ENCODE results near the gene KIF16B. TPM values are rescaled to one million over a fixed set of nuclear protein-coding genes. Genes with fewer than 3 reads are reported as not detected.

Gene KIF16B
- total and polyA plus RNA-seq, 10 of the 15 experiments (the other 5 are each of a cell fraction or from before 2014, with no cell fraction given), result 0.21 to 5.2 (median 3.0) TPM

- TF ChIP-seq ZBTB11 (CRISPR knock-in tag; IDR thresholded peaks at IDR 0.05), result no peak
- TF ChIP-seq SUPT20H (IDR thresholded peaks at IDR 0.05; ENCODE audit: borderline replicate concordance, control insufficient read depth, low read depth, low read length), result no peak
- 0 out of 2 replicates have a peak, but pooled peaks have one; percentile 29 for TF ChIP-seq BMI1 (IDR thresholded peaks at IDR 0.05; ENCODE audit: borderline replicate concordance)
- TF ChIP-seq PAX5 (IDR thresholded peaks at IDR 0.05; ENCODE audit: borderline replicate concordance, low read depth, low read length), result 0 out of 2 replicates have a peak, but pooled peaks have one; percentile 39
- peak; percentile 21; the same call in 1 of the 2 replicates for TF ChIP-seq NR2F1 (conservative IDR thresholded peaks at IDR 0.05)
- peak; percentile 87 for TF ChIP-seq DPF2 (IDR thresholded peaks at IDR 0.05)
- 0 out of 2 replicates have a peak, but pooled peaks have one; percentile 17 for TF ChIP-seq NFIC (IDR thresholded peaks at IDR 0.05; ENCODE audit: low read depth, low read length)
These were observed 255.5 kb downstream of the KIF16B start (continued) for GRCh38 chr20:16317445-16318362.

- Histone ChIP-seq H3K4me2 (ENCODE audit: control insufficient read depth, insufficient read depth) (no peak overlapping the region), H3K79me2 (ENCODE audit: control insufficient read depth, insufficient read depth, low read length) (no peaks in the 10 kb centered on the region), H2AFZ (ENCODE audit: control insufficient read depth, low read depth, low read length) (no peak overlapping the region), H3K27ac (ENCODE audit: control insufficient read depth, insufficient read depth) (no peak overlapping the region), H4K20me1 (ENCODE audit: control insufficient read depth, insufficient read depth) (no peaks in the 10 kb centered on the region), H3K9me3 (replicated peaks; ENCODE audit: control insufficient read depth, insufficient read depth, low read length) (no peaks in the 10 kb centered on the region; the same call in 2 of the 3 replicates), H3K27me3 (replicated peaks in 1 of 2; ENCODE audit: control insufficient read depth in 2 of 2, insufficient read depth in 2 of 2, low read length in 1 of 2) (no peaks in the 10 kb centered on the region), H3K36me3 (ENCODE audit: control insufficient read depth in 2 of 2, insufficient read depth in 2 of 2, low read length in 1 of 2) (no peaks in the 10 kb centered on the region), H3K4me1 (ENCODE audit: control insufficient read depth, insufficient read depth, low read length) (peaks cover 21% of the 10 kb centered on the region), H3K9ac (ENCODE audit: control insufficient read depth, insufficient read depth, low read length) (no peak overlapping the region), H3K4me3 (no peak overlapping the region)
- ChIA-PET CTCF (interaction anchor here (2.3 kb wide), 1 partner anchor 159 kb away, joined by 5 read pairs; no protein-coding TSS in a partner anchor), RAD21 (ENCODE audit: unreplicated experiment) (interaction anchor here (1.2 kb wide), 1 partner anchor 330 kb away, joined by 4 read pairs; no protein-coding TSS in a partner anchor), POLR2A (no interaction called here), SMC1A (ENCODE audit: uncharacterized antibody, unreplicated experiment) (interaction anchor here (1.5 kb wide), 3 partner anchors 12 to 203 kb away, joined by 3 to 4 read pairs (median 4); no protein-coding TSS in a partner anchor)
- FAIRE-seq (no peak), DNase-seq (ENCODE audit: low read depth, low spot score) (no peak), ATAC-seq (no peak)
- BruUV-seq (replicated peaks), result no TSS peak
- in situ Hi-C loops (cut with MboI) (no loop called here), intact Hi-C loops (cut with micrococcal nuclease; ENCODE audit: unreplicated experiment) (loop anchor here (5.0 to 10.0 kb wide), 3 partner anchors 118 to 329 kb away; partner anchors contain the start of gene KIF16B)
- 70% methylated on average over 3 of the region's 3 CpGs for WGBS (ENCODE audit: insufficient coverage, insufficient replicate concordance, low lambda C conversion rate, missing lambda C conversion rate)
- TF ChIP-seq JUNB (IDR thresholded peaks at IDR 0.05) (no peak), RAD21 (IDR thresholded peaks at IDR 0.05; ENCODE audit: insufficient read depth, low read depth, low read length) (no peak), TBL1XR1 (IDR thresholded peaks at IDR 0.05; ENCODE audit: low read depth, low read length) (no peak), NKRF (conservative IDR thresholded peaks at IDR 0.05) (no peak), NFYA (IDR thresholded peaks at IDR 0.05; ENCODE audit: borderline replicate concordance, low read depth, low read length) (no peak), SP1 (IDR thresholded peaks at IDR 0.05; ENCODE audit: low read depth, low read length) (no peak), TCF3 (IDR thresholded peaks at IDR 0.05; ENCODE audit: borderline replicate concordance, insufficient read depth, low read depth, low read length) (no peak), FOXK2 (IDR thresholded peaks at IDR 0.05) (no peak), POLR2AphosphoS5 (IDR thresholded peaks at IDR 0.05; ENCODE audit: low read length) (no peak)
These were observed 256.7 kb downstream of the KIF16B start for GRCh38 chr20:16316513-16316912.

All from GM12878 (cell line).